ENCODE data around the gene TMCO2.

TMCO2 gene

GRCh38 chr1:40240390-40240789 lies 7.3 kb upstream of the TMCO2 start:
- Histone ChIP-seq H3K27me3 (ENCODE audit: control insufficient read depth in 1 of 2, insufficient read depth in 2 of 2, low read length in 2 of 2) (no peaks in the 10 kb centered on the region), H3K4me1 (ENCODE audit: control insufficient read depth, insufficient read depth, low read length) (no peaks in the 10 kb centered on the region), H3K36me3 (ENCODE audit: control insufficient read depth in 2 of 2, insufficient read depth in 2 of 2, low read length in 2 of 2) (peaks cover 18 to 24% of the 10 kb centered on the region in 2 donors), H3K9me3 (ENCODE audit: control insufficient read depth in 2 of 2, low read length in 2 of 2) (no peaks in the 10 kb centered on the region), H3K27ac (ENCODE audit: low read length) (no peak overlapping the region), H3K4me3 (ENCODE audit: low read length in 2 of 2) (no peak overlapping the region), H3K9ac (ENCODE audit: low read length in 2 of 2) (no peak overlapping the region)

GRCh38 chr1:40241362-40241761 lies 6.4 kb upstream of the TMCO2 start:
- Histone ChIP-seq H3K4me1 (ENCODE audit: control insufficient read depth, insufficient read depth, low read length) (no peaks in the 10 kb centered on the region), H3K4me3 (ENCODE audit: low read length in 2 of 2) (no peak overlapping the region), H3K36me3 (ENCODE audit: control insufficient read depth in 2 of 2, insufficient read depth in 2 of 2, low read length in 2 of 2) (peaks cover 14 to 17% of the 10 kb centered on the region in 2 donors), H3K27ac (ENCODE audit: low read length) (no peak overlapping the region), H3K27me3 (ENCODE audit: control insufficient read depth in 1 of 2, insufficient read depth in 2 of 2, low read length in 2 of 2) (no peaks in the 10 kb centered on the region), H3K9me3 (ENCODE audit: control insufficient read depth in 2 of 2, low read length in 2 of 2) (no peaks in the 10 kb centered on the region), H3K9ac (ENCODE audit: low read length in 2 of 2) (no peak overlapping the region)

DNA sequence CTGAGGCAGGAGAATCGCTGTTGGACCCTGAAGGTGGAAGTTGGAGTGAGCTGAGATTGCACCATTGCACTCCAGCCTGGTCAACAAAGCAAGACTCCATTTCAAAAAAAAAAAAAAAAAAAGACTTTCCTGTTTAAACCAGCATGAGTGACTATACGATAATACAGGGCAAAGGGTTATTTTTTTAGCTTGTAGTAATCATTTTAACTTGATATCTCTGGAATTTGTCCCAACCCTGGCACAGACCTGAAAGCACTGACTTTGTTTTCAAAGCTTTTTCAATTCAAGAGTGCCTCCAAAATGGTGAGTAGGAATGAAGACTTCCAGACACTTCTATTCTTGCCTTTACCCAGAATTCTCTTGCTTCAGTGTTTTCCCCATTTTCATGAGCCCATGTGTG lies 4.4 kb upstream of the TMCO2 start:
- H3K9ac ChIP-seq (ENCODE audit: low read length in 2 of 2) = no peak overlapping the region
- peaks cover 0 to 5% of the 10 kb centered on the region in 2 donors for H3K36me3 ChIP-seq (ENCODE audit: control insufficient read depth in 2 of 2, insufficient read depth in 2 of 2, low read length in 2 of 2)
- no peak overlapping the region for H3K27ac ChIP-seq (ENCODE audit: low read length)
- H3K4me1 ChIP-seq (ENCODE audit: control insufficient read depth, insufficient read depth, low read length) = no peaks in the 10 kb centered on the region
- no peaks in the 10 kb centered on the region for H3K9me3 ChIP-seq (ENCODE audit: control insufficient read depth in 2 of 2, low read length in 2 of 2)
- H3K27me3 ChIP-seq (ENCODE audit: control insufficient read depth in 1 of 2, insufficient read depth in 2 of 2, low read length in 2 of 2) = no peaks in the 10 kb centered on the region
- H3K4me3 ChIP-seq (ENCODE audit: low read length in 2 of 2) = no peak overlapping the region

- no peaks in the 10 kb centered on the region for H3K4me1 ChIP-seq (ENCODE audit: control insufficient read depth, insufficient read depth, low read length)
- H3K9me3 ChIP-seq (ENCODE audit: control insufficient read depth in 2 of 2, low read length in 2 of 2) = no peaks in the 10 kb centered on the region
- no peak overlapping the region for H3K9ac ChIP-seq (ENCODE audit: low read length in 2 of 2)
- peaks cover 0 to 3% of the 10 kb centered on the region in 2 donors for H3K36me3 ChIP-seq (ENCODE audit: control insufficient read depth in 2 of 2, insufficient read depth in 2 of 2, low read length in 2 of 2)
- no peak overlapping the region for H3K4me3 ChIP-seq (ENCODE audit: low read length in 2 of 2)
- H3K27ac ChIP-seq (ENCODE audit: low read length) = no peak overlapping the region
- no peaks in the 10 kb centered on the region for H3K27me3 ChIP-seq (ENCODE audit: control insufficient read depth in 1 of 2, insufficient read depth in 2 of 2, low read length in 2 of 2)
These were observed 3.5 kb upstream of the TMCO2 start for GRCh38 chr1:40244138-40244744.

GRCh38 chr1:40245686-40246085 lies 2.1 kb upstream of the TMCO2 start:
- Histone ChIP-seq H3K4me1 (ENCODE audit: control insufficient read depth, insufficient read depth, low read length) (no peaks in the 10 kb centered on the region), H3K9ac (ENCODE audit: low read length in 2 of 2) (no peak overlapping the region), H3K27me3 (ENCODE audit: control insufficient read depth in 1 of 2, insufficient read depth in 2 of 2, low read length in 2 of 2) (no peaks in the 10 kb centered on the region), H3K9me3 (ENCODE audit: control insufficient read depth in 2 of 2, low read length in 2 of 2) (no peaks in the 10 kb centered on the region), H3K27ac (ENCODE audit: low read length) (no peak overlapping the region), H3K4me3 (ENCODE audit: low read length in 2 of 2) (no peak overlapping the region), H3K36me3 (ENCODE audit: control insufficient read depth in 2 of 2, insufficient read depth in 2 of 2, low read length in 2 of 2) (no peaks in the 10 kb centered on the region)

GRCh38 chr1:40248412-40248811 lies 675 bp downstream of the TMCO2 start:
- Histone ChIP-seq H3K27ac (ENCODE audit: low read length) (no peak overlapping the region), H3K27me3 (ENCODE audit: control insufficient read depth in 1 of 2, insufficient read depth in 2 of 2, low read length in 2 of 2) (no peaks in the 10 kb centered on the region), H3K36me3 (ENCODE audit: control insufficient read depth in 2 of 2, insufficient read depth in 2 of 2, low read length in 2 of 2) (no peaks in the 10 kb centered on the region), H3K4me3 (ENCODE audit: low read length in 2 of 2) (no peak overlapping the region), H3K9ac (ENCODE audit: low read length in 2 of 2) (no peak overlapping the region), H3K9me3 (ENCODE audit: control insufficient read depth in 2 of 2, low read length in 2 of 2) (no peaks in the 10 kb centered on the region), H3K4me1 (ENCODE audit: control insufficient read depth, insufficient read depth, low read length) (no peaks in the 10 kb centered on the region)

- H3K4me1 ChIP-seq (ENCODE audit: control insufficient read depth, insufficient read depth, low read length) = no peaks in the 10 kb centered on the region
- no peak overlapping the region for H3K27ac ChIP-seq (ENCODE audit: low read length)
- H3K9ac ChIP-seq (ENCODE audit: low read length in 2 of 2) = no peak overlapping the region
- no peaks in the 10 kb centered on the region for H3K27me3 ChIP-seq (ENCODE audit: control insufficient read depth in 1 of 2, insufficient read depth in 2 of 2, low read length in 2 of 2)
- H3K36me3 ChIP-seq (ENCODE audit: control insufficient read depth in 2 of 2, insufficient read depth in 2 of 2, low read length in 2 of 2) = no peaks in the 10 kb centered on the region
- no peak overlapping the region for H3K4me3 ChIP-seq (ENCODE audit: low read length in 2 of 2)
- H3K9me3 ChIP-seq (ENCODE audit: control insufficient read depth in 2 of 2, low read length in 2 of 2) = no peaks in the 10 kb centered on the region
These were observed 3.7 kb downstream of the TMCO2 start for GRCh38 chr1:40251456-40251855.

- H3K4me3 ChIP-seq (ENCODE audit: low read length in 2 of 2) = no peak overlapping the region
- no peak overlapping the region for H3K9ac ChIP-seq (ENCODE audit: low read length in 2 of 2)
- H3K4me1 ChIP-seq (ENCODE audit: control insufficient read depth, insufficient read depth, low read length) = no peaks in the 10 kb centered on the region
- H3K27ac ChIP-seq (ENCODE audit: low read length) = no peak overlapping the region
- no peaks in the 10 kb centered on the region for H3K27me3 ChIP-seq (ENCODE audit: control insufficient read depth in 1 of 2, insufficient read depth in 2 of 2, low read length in 2 of 2)
- H3K36me3 ChIP-seq (ENCODE audit: control insufficient read depth in 2 of 2, insufficient read depth in 2 of 2, low read length in 2 of 2) = no peaks in the 10 kb centered on the region
- no peaks in the 10 kb centered on the region for H3K9me3 ChIP-seq (ENCODE audit: control insufficient read depth in 2 of 2, low read length in 2 of 2)
These were observed 4.9 kb downstream of the TMCO2 start for GRCh38 chr1:40252601-40253000.

GRCh38 chr1:40255231-40255630 lies 7.5 kb downstream of the TMCO2 start:
- no peak overlapping the region for H3K4me3 ChIP-seq (ENCODE audit: low read length in 2 of 2)
- H3K27me3 ChIP-seq (ENCODE audit: control insufficient read depth in 1 of 2, insufficient read depth in 2 of 2, low read length in 2 of 2) = no peaks in the 10 kb centered on the region
- peaks cover 12% of the 10 kb centered on the region for H3K4me1 ChIP-seq (ENCODE audit: control insufficient read depth, insufficient read depth, low read length)
- H3K9me3 ChIP-seq (ENCODE audit: control insufficient read depth in 2 of 2, low read length in 2 of 2) = no peaks in the 10 kb centered on the region
- H3K9ac ChIP-seq (ENCODE audit: low read length in 2 of 2) = no peak overlapping the region
- no peak overlapping the region for H3K27ac ChIP-seq (ENCODE audit: low read length)
- H3K36me3 ChIP-seq (ENCODE audit: control insufficient read depth in 2 of 2, insufficient read depth in 2 of 2, low read length in 2 of 2) = peaks cover 0 to 2% of the 10 kb centered on the region in 2 donors

- Histone ChIP-seq H3K4me1 (ENCODE audit: control insufficient read depth, insufficient read depth, low read length) (peaks cover 15% of the 10 kb centered on the region), H3K9me3 (ENCODE audit: control insufficient read depth in 2 of 2, low read length in 2 of 2) (no peaks in the 10 kb centered on the region), H3K27me3 (ENCODE audit: control insufficient read depth in 1 of 2, insufficient read depth in 2 of 2, low read length in 2 of 2) (no peaks in the 10 kb centered on the region), H3K4me3 (ENCODE audit: low read length in 2 of 2) (peak overlapping the region; percentile 95 to 99), H3K27ac (ENCODE audit: low read length) (peak overlapping the region; percentile 97), H3K36me3 (ENCODE audit: control insufficient read depth in 2 of 2, insufficient read depth in 2 of 2, low read length in 2 of 2) (peaks cover 6 to 7% of the 10 kb centered on the region in 2 donors), H3K9ac (ENCODE audit: low read length in 2 of 2) (peak overlapping the region; percentile 99 to 100)
These were observed 8.8 kb downstream of the TMCO2 start for GRCh38 chr1:40256401-40257084.

- no peaks in the 10 kb centered on the region for H3K27me3 ChIP-seq (ENCODE audit: control insufficient read depth in 1 of 2, insufficient read depth in 2 of 2, low read length in 2 of 2)
- peaks cover 15% of the 10 kb centered on the region for H3K4me1 ChIP-seq (ENCODE audit: control insufficient read depth, insufficient read depth, low read length)
- H3K9me3 ChIP-seq (ENCODE audit: control insufficient read depth in 2 of 2, low read length in 2 of 2) = no peaks in the 10 kb centered on the region
- H3K27ac ChIP-seq (ENCODE audit: low read length) = peak overlapping the region; percentile 97
- peaks cover 6 to 7% of the 10 kb centered on the region in 2 donors for H3K36me3 ChIP-seq (ENCODE audit: control insufficient read depth in 2 of 2, insufficient read depth in 2 of 2, low read length in 2 of 2)
- peak overlapping the region; percentile 99 to 100 for H3K9ac ChIP-seq (ENCODE audit: low read length in 2 of 2)
- H3K4me3 ChIP-seq (ENCODE audit: low read length in 2 of 2) = peak overlapping the region; percentile 95 to 99
These were observed 9.6 kb downstream of the TMCO2 start for GRCh38 chr1:40257313-40257687.

All from stomach smooth muscle (tissue), 2 donors.